Measurements from ENCODE around the gene TFAP2D.

Gene TFAP2D

DNA sequence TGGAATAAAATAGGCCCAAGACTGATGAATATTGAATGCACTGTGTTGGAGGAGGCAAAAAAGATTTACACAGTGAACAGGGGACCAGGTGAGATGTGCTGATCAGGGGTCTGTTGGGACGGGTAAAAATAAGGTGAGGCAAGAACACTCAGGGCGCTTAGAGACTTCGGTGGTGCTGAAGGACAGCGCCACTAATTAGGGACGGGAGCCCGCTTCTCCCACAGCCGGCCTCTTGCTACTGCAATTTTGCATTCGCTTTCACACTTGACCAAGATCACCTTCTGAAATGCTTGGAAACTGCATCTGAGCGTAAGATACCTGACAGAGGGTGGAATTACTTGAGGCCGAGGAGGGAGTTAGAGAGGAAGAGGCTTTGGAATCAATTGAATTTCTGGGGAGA is 7.3 kb downstream of the TFAP2D start:
- ATAC-seq (no peak), DNase-seq (no peak)

DNA sequence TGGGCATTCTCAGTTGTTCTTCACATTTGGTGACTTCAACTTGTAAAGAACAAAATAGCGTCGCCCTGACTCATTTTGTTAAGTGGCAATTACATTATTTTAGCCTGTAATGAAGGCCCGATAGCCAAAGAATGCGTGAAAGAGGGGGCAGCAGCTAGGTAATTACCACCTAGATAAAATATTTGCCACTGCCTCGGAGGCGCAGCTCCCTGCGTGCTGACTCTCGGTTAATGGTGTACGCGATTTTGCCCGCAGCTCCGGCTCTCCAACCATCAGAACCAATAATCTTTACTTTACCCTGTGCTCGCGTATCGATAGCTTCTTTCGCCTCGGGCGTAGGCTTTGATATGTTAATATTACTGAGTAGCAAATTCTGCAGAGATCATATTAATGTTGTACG is 8.7 kb downstream of the TFAP2D start:
- ATAC-seq (no peak), DNase-seq (no peak)

DNA sequence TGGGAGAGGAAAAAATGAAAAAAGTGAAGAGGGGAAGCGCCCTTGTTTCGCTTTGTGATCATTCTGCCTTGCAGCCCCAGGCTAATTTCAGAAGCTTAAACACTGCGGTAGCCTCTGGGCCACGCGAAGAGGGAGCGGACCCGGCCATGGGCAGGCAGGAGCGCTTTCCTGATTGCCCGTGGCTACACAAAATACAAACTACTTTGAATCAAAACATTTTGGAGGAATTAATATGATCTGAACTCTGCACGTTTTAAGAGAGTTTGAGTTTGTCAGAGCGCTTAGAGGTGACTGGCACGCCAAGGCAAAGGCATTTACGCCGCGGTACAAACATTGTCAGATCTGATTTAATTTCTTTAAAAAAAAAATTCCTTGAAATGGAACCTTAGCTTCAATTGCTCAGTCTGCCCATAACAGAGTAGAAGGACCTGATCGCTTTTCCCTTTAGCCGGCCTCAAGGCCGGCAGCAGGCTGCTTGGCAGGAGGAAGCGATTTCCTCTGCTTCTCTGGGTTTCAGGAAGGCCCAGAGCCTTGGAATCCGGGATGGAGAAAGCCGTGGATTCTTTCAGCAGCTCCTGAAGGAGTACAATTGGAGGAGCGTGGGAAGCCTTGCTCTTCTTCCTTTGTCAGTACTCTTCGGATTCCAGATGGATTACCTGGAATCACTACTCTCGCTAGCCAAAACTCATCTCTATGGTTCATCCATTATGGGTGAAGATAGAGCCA is 9.7 kb downstream of the TFAP2D start:
- DNase-seq (no peak), ATAC-seq (no peak)

DNA sequence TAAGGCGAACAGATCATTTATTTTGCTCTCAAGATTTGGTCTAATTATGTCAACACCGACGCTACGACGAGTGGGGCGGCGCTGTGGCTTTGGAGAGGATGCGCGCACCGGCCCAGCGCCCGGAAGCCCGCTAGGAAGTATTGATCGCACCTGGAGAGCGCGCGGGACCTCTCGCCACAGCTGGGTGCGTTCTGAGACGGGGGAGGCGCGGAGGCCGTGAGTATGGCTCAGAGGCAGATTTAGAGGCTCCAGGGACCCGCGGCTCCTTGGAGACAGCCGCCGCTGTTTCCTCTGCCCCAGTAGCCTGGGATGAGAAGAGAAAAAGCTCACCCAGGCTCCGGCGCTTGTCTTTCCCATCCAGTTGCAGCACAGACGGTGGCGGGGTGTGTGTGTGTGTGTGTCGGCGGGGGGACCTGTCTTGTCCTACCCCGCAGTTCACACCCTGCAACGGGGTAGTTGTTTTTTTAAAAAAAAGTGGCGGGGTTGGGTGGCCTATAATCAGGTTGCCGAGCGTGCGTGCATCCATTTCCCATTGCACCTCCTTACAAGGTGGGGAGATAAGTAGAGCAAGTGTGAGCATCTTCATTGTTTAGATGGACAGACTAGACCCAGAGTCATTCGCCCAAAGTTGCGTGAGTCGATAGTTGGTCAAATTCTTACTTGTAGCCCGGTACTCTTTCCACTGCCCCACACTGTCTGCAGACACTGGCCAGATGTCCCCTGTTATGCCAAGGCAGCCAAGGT is 11.2 kb downstream of the TFAP2D start:
- ATAC-seq = no peak
- no peak for DNase-seq

DNA sequence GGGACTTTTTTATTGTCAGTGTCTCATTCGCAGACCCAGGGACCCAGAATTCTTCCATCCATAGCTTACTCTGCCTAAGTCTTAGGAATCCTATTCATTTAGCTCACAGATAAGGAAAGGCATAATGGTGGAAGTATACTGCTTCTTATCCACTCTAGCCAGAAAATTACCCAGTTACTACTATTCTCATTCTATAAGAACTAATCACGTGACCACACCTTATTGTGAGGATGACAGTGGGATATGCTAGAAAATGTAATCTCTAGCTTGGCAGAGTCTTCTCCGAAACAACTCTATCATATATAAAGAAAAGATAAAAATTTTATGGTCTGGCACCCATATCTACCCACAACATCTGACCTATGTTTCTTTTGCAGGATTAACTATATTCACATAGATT is 21.2 kb downstream of the TFAP2D start:
- DNase-seq (no peak), ATAC-seq (no peak)

DNA sequence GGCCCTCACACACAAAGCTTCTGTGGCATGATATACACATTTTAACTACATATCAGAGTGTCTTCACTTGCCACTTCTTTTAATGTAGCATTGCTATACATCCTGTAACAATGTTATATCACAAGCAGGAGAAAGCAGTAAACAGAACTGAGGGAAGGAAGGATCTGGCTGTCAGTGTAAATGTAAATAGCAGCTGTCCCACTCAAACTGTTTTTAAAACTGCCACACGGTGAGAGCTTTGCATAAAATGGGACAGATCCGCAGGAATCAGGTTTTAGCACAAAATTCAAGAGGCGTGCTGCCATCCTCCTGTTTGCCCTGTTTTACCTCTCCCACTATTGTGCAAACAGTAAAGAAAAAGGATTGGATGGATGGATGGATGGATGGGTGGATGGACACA is 28.8 kb downstream of the TFAP2D start:
- DNase-seq (no peak), ATAC-seq (no peak)

DNA sequence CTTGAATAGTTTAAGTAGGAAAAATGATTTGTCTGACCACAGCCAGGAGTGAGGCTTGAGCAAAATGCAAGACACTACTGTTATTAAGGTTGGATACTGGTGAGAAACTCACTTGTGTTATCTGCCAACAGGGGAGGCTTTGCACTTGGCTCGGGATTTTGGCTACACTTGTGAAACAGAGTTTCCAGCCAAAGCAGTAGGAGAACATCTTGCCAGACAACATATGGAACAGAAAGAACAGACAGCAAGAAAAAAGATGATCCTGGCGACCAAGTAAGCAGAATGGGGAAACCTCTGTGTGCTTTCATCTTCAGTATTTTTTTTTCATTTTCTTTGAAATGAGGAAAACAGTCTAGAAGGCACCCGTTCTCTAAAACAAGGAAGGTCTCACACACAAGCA is 31.6 kb downstream of the TFAP2D start:
- ATAC-seq (no peak), DNase-seq (no peak)

DNA sequence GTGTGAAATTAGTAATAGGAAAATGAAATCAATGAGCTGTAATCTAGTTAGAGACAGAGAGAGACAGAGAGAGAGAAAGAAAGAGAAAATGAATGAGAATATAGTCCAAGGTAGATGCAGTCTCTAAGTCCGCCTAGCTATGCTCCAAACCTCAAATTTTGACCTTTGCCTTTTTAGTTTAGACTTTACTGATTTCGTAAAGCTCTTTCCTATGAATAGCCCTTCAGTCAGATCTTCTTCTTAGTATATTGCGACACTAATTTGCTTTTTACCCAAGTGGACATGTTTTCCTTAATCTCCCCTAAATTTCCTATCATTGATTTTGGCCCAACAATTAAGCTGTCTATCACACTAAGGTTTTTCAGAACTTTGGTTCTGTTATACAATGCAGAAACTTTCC is 49.5 kb downstream of the TFAP2D start:
- ATAC-seq (no peak), DNase-seq (no peak)

DNA sequence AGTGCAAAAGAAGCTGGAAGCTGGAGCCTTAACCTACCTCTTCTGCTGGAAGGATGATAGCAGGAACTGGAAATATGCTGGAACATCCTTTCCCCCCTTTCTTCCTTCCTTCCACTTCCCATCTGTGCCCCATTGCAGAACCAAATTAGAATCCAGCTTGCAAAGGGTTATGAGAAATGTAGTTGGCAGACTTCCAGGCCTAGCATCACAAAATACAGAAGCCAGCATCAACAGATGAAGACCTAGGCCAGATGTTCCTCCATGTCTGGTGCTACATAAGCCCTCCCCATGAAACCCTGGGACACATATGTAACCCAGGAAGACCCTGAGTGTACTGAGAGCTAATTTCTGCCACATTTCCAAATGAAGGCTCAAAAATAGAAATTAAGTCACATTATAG is 65.4 kb downstream of the TFAP2D start:
- ATAC-seq (no peak), DNase-seq (no peak)

DNA sequence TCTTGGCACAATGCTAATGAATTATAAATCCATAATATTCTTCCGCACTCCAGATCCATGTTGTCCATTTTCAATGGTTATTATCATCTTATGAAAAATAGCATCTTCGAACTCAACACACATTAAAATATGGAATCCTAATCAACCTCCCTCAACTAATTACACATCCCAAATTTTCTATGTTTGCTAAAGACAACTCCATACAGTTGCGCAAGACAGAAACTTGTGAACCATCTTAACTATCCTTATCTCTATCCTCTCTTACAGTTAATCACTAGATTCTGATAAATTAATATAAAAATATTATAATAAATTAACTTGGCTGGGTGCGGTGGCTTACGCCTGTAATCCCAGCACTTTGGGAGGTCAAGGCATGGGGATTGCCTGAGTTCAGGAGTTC is 67.1 kb downstream of the TFAP2D start:
- ATAC-seq (no peak), DNase-seq (no peak)

DNA sequence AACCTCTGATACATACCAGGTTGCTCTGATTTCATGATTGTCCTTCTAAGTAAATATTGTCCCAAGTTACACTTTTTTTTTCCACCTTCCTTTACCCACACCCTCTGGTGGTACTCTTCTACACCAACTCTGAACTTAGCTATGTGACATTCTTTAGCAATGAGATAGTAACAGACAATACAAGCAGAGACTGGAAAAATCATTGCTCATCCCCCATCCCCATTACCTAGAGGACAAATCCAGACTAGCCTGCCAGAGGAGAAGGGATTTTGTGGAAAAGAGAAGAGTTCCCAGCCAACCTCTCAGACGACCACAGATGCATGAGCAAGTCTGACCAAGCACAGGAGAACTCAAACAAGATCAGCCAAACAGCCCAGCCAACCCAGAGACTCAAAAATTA is 72.6 kb downstream of the TFAP2D start:
- DNase-seq (no peak), ATAC-seq (no peak)

DNA sequence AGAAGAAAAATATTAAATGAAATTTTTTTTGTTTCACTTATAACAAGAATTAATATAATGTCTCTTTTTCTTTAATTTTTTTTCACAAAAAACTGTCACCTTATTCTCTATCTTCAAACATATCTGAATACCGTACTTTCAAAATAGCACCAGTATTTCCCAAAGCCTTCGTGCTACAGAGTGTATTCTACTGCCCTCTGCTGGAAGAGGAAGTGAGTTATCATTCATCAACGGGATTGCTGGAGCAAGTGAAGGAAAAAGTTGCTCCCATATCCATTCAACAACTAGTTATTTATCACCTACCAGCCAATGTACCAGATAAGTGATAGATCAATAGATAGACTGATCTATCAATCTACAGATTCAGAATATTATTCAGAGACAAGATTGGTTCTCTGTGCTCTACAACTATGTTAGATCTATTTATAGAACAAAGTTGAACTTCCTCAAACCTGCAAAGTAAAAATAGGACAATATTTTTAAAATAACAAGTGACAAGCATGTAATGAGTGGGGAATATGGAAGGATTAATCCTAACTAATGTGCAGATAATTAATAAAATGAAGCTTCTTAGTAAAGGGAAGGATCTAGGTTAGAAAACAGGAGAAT is 78.7 kb downstream of the TFAP2D start:
- ATAC-seq (no peak), DNase-seq (no peak)

DNA sequence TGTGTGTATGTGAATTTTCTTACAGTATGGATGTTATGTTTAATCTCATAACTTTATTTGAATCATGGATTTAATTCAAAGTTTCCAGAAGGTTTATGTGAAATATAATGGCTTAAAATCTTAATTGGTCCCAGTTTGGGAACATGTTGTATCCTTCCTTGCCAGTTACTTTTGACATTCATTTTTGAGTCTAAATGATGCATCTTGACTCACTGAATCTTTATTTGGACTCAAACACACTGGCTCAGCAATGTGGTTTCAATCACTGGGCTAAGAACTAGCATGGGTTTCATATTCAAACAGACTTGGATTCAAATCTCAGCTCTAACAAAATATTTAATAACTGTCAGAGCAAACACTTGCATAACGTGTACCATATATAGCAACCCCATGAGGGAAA is 79.4 kb downstream of the TFAP2D start:
- ATAC-seq = no peak
- DNase-seq = no peak

DNA sequence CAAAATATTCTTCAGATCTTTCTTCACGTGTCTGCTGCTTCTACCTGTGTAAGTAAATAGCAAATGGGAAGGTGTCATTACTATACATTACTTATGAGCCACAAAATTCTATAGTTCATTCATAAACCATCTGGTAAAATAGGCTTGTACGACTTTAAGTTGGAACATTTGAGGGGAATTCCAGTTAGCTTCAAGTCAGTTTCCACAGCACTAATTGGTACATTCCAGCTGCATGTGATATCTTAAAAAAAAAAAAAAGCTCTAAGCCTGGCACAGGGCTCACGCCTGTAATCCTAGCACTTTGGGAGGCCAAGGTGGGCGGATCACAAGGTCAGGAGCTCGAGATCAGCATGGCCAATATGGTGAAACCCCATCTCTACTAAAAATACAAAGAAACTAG is 82.2 kb downstream of the TFAP2D start:
- DNase-seq (no peak), ATAC-seq (no peak)

DNA sequence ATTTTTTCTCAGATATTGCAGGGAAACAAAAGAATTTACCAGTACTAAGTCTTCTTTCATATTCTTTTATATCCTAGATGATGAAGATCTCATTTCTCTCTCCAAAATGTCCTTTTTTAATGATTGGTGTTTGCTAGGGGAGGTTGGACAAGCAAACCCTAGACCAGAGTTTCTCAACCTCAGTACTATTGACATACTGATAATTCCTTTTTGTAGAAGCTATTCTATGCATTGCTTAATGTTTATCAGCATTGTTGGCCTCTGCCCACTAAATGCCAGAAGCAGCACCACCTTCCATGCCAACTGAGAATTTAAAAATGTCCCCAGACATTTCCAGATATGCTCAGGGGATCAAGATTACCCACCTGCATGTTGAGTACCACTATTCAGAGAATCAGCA is 91.0 kb downstream of the TFAP2D start:
- ATAC-seq = no peak
- no peak for DNase-seq

DNA sequence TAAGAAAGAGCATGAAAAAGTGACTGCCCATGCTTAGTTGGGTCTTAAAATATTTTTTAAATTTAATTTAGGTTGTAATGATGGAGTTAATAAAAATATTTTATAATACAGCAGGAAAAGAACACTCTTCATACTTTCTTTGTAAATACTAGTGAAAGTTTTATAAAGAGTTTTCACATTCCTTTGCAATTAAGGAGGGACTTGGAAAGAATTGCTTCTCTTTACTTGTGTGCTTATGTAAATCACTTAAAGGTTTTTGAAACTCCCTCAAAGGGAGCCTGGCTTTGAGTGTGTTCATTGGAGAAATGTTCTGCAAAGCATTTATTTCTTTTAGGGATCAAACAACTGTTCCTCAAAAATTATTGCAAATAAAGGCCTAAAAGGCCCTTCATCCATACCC is 93.7 kb downstream of the TFAP2D start:
- ATAC-seq (no peak), DNase-seq (no peak)

DNA sequence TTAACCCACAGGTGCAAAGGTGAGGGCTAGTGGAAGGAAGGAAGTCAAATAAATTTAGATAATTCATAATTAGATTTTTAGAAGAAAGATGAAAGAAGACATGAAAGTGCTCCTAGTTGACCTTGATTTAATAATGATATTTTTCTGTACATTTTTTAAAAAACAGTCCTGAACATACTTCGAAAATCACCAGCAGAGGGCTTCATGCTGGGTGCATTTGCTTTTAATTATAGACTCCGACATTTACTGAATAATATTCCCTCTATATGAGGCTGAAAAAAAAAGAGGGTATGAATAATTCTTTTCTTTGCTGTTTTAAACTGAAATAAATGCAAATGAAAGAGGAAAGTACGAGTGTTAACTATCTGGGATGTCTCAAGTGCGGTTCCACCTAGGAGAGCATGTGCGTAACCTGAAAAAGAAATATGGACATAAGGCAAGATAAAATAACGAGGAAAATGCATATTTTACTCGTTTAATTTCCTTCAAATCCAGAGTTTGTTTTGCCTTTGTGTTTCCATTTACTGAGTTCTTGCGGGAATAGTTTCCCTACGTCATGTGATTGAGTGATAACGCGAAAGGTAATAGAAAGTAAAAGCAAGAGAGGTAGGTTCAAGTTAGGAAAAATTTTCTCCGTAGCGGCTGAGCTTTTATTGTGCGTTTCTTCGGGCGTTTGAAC is 102.2 kb downstream of the TFAP2D start:
- ATAC-seq = no peak
- no peak for DNase-seq

DNA sequence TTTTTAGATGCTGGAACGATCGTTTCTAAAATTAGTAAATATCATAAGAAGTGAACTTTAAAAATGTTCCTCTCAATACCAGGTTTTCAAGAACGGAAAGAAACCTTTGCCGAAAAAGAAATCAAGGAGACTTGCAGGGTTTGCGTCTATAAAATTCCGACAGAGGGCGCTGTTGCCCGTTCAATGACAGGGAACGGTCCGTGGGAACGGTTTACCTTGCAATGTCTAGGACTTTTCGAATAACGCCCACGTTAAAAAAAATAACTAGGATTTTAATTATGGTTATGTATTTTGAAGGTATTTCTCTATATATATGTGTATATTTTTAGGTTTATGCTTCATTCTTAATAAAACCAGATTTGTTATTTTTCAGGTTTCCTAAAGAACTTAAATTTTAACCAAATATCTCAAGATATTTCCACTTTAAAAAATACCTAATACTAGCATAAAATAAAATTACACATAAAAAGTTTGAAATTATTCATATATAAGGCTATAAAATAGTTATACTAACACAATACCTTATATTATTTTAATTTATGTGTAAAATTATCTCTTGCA is 102.9 kb downstream of the TFAP2D start:
- ATAC-seq (peak; percentile 52), DNase-seq (peak; percentile 71)

DNA sequence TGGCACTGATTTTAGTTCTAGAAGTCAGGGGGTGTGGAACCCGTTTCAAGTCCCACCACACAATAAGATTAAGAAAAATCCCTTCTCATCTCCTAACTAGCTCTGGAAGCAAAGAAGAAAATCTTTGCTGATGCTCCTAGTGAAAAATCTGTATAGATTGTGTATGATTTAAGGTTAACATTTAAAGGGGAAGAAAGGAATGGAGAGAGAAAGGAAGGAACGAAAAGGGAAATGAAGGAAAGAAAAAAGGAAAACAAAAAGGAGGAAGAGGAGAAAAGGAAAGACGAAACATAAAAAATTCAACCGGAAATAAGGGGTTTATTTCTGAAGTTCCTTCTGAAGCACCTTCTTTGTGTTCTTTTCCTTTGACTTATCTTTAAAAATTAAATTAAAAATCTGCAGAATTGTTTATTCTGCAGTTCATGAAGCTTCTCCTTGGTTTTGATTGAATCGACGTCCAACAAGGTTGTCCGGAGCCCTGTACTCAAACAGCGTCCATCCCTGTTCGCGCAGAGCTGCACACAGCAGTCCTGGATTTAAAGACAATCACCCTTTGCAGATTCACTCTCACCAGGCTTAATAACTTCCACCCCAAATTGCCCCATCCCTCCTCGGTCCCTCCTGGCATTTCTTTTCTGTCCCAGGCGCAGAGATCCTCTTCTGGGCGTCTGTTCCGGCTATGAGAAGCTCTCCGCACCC is 103.8 kb downstream of the TFAP2D start:
- no peak for ATAC-seq
- no peak for DNase-seq

DNA sequence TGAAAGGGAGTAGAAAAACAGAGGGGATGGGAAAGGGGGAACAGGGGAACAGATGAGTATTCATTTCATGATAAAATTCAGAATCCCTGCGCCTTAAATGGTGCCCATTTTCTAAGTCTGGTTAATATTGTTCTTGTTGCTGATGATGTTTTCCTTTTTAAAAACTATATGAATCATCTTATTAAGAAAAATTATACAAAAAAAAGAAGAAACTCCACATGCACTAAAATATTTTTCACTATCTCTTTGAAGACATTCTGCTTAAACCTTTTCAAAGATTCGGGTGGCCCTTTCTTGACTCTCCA is 104.3 kb downstream of the TFAP2D start:
- DNase-seq = no peak
- no peak for ATAC-seq

DNA sequence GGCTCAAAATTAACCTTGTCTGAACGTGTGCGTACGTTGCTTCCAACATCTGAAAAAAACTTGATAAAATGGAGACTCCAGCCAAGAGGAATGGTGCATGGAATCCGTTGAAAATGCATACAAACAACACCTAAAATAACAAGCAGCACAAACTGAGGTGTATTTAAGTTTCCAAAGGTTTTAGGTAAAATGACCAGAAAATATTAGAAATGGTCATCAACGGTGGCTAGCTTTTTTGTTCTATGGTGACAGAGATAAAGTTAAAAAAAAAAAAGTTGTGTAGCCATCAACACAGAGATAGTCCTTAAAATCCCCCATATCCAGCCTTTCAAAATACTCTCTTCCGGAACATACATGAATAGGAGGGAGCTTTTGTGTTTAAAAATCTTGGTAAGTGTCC is 104.7 kb downstream of the TFAP2D start:
- ATAC-seq (no peak), DNase-seq (no peak)

DNA sequence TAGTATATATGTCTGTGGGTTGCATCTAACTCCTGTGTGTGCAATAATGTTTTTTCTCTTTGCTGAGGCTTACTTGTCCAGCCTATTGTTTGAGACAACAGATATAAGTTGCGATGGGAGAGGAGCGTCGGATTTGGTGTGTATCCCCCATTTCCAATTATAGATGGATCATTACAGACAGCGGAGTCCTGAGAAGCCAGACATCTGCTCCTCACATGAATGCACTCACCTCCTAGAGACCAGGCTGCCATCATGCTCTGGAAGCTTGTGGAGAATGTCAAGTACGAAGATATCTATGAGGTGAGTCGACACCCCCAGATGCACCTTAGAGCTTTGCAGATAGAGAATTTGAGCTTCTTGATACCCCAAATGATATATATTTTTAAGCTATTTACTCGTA is 105.3 kb downstream of the TFAP2D start, which contains the start of gene TFAP2B:
Gene TFAP2B (plus strand): TSS at position 199 of the 400 bp plus-strand sequence. CDS start 21 bp downstream, at position 220.
- DNase-seq (no peak), ATAC-seq (no peak)
